Thyroid gland (tissue), 4 donors: ENCODE measurements around the gene SLC6A17. TPM values are rescaled to one million over a fixed set of nuclear protein-coding genes. Genes with fewer than 3 reads are reported as not detected.
A peak's percentile ranks its signal among the peaks of the same experiment; 100 is the strongest.

ENCODE experiments used
- DNase-seq, 2 donors: peaks; one replicate each; pipeline ENCODE4 v3.0.0-alpha.2; 2019
- H3K27ac ChIP-seq, 3 donors: fragments of 200-600 bp; sonication (generic); 1 replicate in 2 of 3; 2 replicates in 1 of 3; pipeline ENCODE4 v1.5.1; 2016 to 2019; ENCODE audit warnings: mild to moderate bottlenecking in 1 of 3, moderate library complexity in 1 of 3
- H3K27me3 ChIP-seq: fragments of 200-600 bp; sonication (generic); one replicate; pipeline ENCODE4 v1.5.1; 2019
- H3K36me3 ChIP-seq, 2 donors: fragments of 200-600 bp; sonication (generic); one replicate each; pipeline ENCODE4 v1.5.1; 2016 to 2019
- H3K4me1 ChIP-seq, 2 donors: fragments of 200-600 bp; sonication (generic); one replicate each; pipeline ENCODE4 v1.5.1; 2017 to 2019
- H3K4me3 ChIP-seq, 3 donors: fragments of 200-600 bp; sonication (generic); replicated peaks in 1 of 3; 1 replicate in 2 of 3; 2 replicates in 1 of 3; pipeline ENCODE4 v1.5.1; 2016; ENCODE audit warnings: mild to moderate bottlenecking in 1 of 3
- H3K9me3 ChIP-seq: fragments of 200-600 bp; sonication (generic); one replicate; pipeline ENCODE4 v1.5.1; 2017
- POLR2A ChIP-seq, 2 donors: fragments of 450-650 bp; IDR thresholded peaks; one replicate each; pipeline ENCODE4 v1.6.1; 2017; ENCODE audit warnings: antibody characterized with exemption in 2 of 2, mild to moderate bottlenecking in 2 of 2, moderate library complexity in 1 of 2
- WGBS, 2 donors: methylation state at CpG; one replicate each; pipeline ENCODE4 v1.1.5; 2017; 5-methylcytosine and 5-hydroxymethylcytosine counted together
- intact Hi-C: fragments of 100-400 bp; cut with DNase I; formaldehyde crosslinking; loops from one replicate; pipeline ENCODE4 v1.15.1; 2023
- total RNA-seq, 4 donors: library from RNA; depleted of rRNA; stranded (reverse); fragments of >200 nt; gene quantifications; one replicate each; pipeline ENCODE4 v1.2.3, GENCODE V29; 2016
- TF ChIP-seq, protein P1 (sequence below), 6 experiments: fragments of 200-600 bp in 3 of 6; fragments of 450-650 bp in 3 of 6; sonication (generic) in 3 of 6; IDR thresholded peaks; one replicate each; pipeline ENCODE4 v1.5.1; 2016 to 2019; ENCODE audit warnings: antibody characterized with exemption in 6 of 6, mild to moderate bottlenecking in 2 of 6, inconsistent platforms in 1 of 6, moderate library complexity in 1 of 6

SLC6A17 gene
- total RNA-seq, 4 donors from 2014 or later: under 0.01 to 0.49 (median 0.18) TPM

DNA sequence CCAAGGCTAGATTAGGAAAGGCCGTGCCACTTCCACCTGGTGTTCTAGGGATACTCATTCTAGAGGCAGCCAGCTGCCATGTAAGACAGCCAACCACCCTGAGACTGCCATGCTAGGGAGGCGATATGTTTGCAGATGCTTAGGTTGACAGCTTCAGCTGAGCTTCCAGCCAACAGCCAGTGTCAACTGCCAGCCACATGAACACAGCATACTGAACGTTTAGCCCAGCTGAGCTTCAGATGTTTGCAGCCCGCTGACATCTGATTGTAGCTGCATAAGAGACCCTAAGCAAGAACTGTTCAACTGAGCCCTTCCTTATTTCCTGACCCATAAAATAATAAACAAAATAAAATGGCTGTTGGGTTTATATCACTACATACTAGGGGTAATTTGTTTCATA lies 54.9 kb downstream of the SLC6A17 start:
- H3K9me3 ChIP-seq: no peaks in the 10 kb centered on the region
- TF ChIP-seq, protein P1, sequence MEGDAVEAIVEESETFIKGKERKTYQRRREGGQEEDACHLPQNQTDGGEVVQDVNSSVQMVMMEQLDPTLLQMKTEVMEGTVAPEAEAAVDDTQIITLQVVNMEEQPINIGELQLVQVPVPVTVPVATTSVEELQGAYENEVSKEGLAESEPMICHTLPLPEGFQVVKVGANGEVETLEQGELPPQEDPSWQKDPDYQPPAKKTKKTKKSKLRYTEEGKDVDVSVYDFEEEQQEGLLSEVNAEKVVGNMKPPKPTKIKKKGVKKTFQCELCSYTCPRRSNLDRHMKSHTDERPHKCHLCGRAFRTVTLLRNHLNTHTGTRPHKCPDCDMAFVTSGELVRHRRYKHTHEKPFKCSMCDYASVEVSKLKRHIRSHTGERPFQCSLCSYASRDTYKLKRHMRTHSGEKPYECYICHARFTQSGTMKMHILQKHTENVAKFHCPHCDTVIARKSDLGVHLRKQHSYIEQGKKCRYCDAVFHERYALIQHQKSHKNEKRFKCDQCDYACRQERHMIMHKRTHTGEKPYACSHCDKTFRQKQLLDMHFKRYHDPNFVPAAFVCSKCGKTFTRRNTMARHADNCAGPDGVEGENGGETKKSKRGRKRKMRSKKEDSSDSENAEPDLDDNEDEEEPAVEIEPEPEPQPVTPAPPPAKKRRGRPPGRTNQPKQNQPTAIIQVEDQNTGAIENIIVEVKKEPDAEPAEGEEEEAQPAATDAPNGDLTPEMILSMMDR (IDR thresholded peaks at IDR 0.05): no peak
- no peak for TF ChIP-seq POLR2A (IDR thresholded peaks at IDR 0.05)
- no peak overlapping the region for H3K27ac ChIP-seq
- no peaks in the 10 kb centered on the region for H3K27me3 ChIP-seq
- no peak for DNase-seq
- intact Hi-C loops: loop anchor here (5.0 to 10.0 kb wide), 2 partner anchors 202 to 290 kb away; partner anchors contain the start of gene LAMTOR5
- no peak overlapping the region for H3K4me3 ChIP-seq
- H3K4me1 ChIP-seq: peaks cover 0 to 8% of the 10 kb centered on the region in 2 donors
- WGBS, 2 donors: 88 to 100% methylated on average over 3 to 4 of the region's 4 CpGs
- H3K36me3 ChIP-seq: no peaks in the 10 kb centered on the region

DNA sequence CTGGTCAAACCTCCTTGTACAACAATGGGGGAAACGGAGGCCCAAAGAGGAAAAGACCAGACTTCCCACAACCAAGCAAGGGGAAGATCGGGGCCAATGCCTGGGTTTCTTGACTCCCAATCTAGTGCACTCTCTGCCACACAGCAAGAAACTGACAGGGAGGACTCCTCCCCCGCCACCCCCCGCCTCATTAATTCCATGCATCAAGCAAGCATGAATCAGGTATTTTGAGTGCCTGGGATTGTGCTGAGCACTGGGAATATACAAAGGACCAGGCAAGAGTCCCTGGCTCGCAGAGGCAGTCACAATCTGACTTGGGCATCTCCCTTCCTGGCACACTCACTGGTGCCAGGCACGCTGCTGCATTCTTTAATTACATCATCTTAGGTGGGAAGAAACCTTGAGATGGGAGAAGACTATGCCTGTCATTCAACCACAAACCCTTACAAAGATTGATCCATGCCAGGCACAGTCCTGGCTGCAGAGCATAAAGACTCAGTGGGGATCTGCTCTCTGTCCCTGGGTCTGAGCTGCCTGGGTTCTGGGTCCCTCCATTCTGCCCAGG lies 55.4 kb downstream of the SLC6A17 start:
- DNase-seq: no peak
- no peaks in the 10 kb centered on the region for H3K27me3 ChIP-seq
- peaks cover 0 to 8% of the 10 kb centered on the region in 2 donors for H3K4me1 ChIP-seq
- intact Hi-C loops: loop anchor here (2.0 to 10.0 kb wide), 3 partner anchors 105 to 289 kb away; partner anchors contain the start of gene LAMTOR5
- TF ChIP-seq POLR2A (IDR thresholded peaks at IDR 0.05): no peak
- TF ChIP-seq, protein P1 (IDR thresholded peaks at IDR 0.05): no peak
- no peak overlapping the region for H3K27ac ChIP-seq
- 92 to 93% methylated on average over 6 of the region's 6 CpGs for WGBS, 2 donors
- no peak overlapping the region for H3K4me3 ChIP-seq
- H3K36me3 ChIP-seq: no peaks in the 10 kb centered on the region
- H3K9me3 ChIP-seq: no peaks in the 10 kb centered on the region

DNA sequence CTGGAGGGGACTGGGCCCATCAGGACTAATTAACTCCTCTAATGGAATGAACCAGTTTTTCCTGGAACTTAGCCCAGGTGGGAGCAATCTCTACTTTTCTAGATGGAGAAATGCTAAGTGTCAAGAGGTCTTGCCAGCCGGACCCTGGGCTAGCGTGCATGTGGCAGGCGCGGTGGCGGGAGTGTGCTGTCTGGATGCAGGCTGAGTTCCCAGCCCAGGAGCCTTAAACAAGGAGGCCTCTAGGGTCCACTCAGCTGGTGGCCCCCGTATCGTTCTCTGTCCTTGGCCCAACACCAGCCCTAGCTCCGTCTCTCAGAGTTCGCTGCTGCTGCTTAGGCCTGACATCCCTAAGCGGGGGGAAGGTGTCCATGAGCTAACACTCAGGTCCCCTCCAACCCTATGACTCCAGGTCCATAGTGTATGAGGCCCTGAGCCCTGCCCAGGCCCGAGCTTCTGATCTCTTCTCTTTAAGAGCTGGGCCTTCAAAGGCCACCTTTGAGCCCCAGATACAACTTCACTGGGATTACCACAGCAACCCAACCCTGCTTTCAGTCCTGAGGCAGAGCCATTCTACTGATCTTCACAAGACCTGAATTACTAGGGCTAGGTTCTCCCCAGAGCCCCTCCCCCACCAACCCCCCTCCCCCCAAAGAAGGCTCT lies 56.1 kb downstream of the SLC6A17 start:
- TF ChIP-seq, protein P1 (IDR thresholded peaks at IDR 0.05): no peak
- no peak for TF ChIP-seq POLR2A (IDR thresholded peaks at IDR 0.05)
- 80 to 90% methylated on average over 11 of the region's 11 CpGs for WGBS, 2 donors
- Histone ChIP-seq H3K27me3 (no peaks in the 10 kb centered on the region), H3K27ac (no peak overlapping the region), H3K36me3 (no peaks in the 10 kb centered on the region), H3K9me3 (no peaks in the 10 kb centered on the region), H3K4me3 (no peak overlapping the region), H3K4me1 (peaks cover 7 to 13% of the 10 kb centered on the region in 2 donors)
- DNase-seq: no peak
- intact Hi-C loops: loop anchor here (2.0 to 10.0 kb wide), 3 partner anchors 104 to 288 kb away; partner anchors contain the start of gene LAMTOR5

DNA sequence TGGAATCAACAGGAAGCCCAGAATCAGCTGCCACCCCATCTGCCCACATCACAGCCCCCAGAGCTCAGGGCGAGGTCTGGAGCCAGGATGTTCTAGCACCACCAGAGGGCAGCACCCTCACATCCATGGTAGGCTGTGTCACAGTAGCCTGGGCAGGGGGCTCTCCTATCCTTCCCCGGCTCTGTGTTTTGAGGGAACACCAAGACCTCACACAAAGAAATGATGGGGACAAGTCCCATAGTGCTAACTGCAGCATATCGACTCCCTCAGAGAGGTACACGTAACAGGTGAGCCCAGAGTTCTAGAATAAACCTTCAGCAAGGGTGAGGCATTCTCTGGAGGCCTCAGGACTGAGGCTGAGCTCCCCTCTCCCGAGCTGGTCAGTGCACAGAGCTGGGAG lies 57.5 kb downstream of the SLC6A17 start:
- TF ChIP-seq POLR2A (IDR thresholded peaks at IDR 0.05): no peak
- TF ChIP-seq, protein P1 (IDR thresholded peaks at IDR 0.05): peak; percentile 27 to 88 (median 69)
- Histone ChIP-seq H3K4me1 (peaks cover 9 to 27% of the 10 kb centered on the region in 2 donors), H3K27me3 (no peaks in the 10 kb centered on the region), H3K9me3 (no peaks in the 10 kb centered on the region), H3K27ac (no peak overlapping the region), H3K4me3 (no peak overlapping the region), H3K36me3 (no peaks in the 10 kb centered on the region)
- intact Hi-C loops: loop anchor here (2.0 to 10.0 kb wide), 3 partner anchors 103 to 287 kb away; partner anchors contain the start of gene LAMTOR5
- 26 to 33% methylated on average over 5 of the region's 5 CpGs for WGBS, 2 donors
- DNase-seq: peak; percentile 65 to 70
